ENCODE data around the gene LCP2. TPM values are rescaled to one million over a fixed set of nuclear protein-coding genes. Genes with fewer than 3 reads are reported as not detected.

The LCP2 gene
- total and polyA plus RNA-seq, 2 of the 8 experiments (the other 6 are each of a cell fraction or from before 2014, with no cell fraction given) = 0.26 to 0.33 TPM

DNA sequence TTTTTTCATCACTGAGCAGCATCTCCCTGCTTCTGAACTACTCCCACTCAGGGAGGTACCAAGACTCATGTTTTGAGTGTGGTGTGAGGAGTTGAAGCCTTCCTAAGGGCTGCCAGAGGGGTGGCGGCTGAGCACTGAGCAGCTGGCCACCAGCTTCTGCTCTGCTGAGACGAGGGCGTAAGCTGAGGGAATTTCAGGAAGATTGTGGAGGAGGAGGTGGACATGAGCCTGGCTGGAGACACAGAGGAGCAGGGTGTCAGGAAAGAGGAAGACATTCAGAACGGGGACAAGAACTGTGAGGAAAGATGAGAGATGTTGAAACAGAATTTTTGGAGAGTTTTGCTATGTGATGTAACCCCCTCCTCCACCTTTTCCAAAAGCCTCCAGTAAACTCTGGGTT lies 7.8 kb downstream of the LCP2 start (continued):
- TF ChIP-seq CHD7 (IDR thresholded peaks at IDR 0.05; ENCODE audit: insufficient replicate concordance, low read length) (no peak), SAP30 (IDR thresholded peaks at IDR 0.05; ENCODE audit: insufficient read depth, insufficient replicate concordance, low read length) (no peak)

Measured in H1 (cell line).